ENCODE results near the gene GAPVD1. TPM values are rescaled to one million over a fixed set of nuclear protein-coding genes. Genes with fewer than 3 reads are reported as not detected.

Gene GAPVD1
- total RNA-seq, 4 donors from 2014 or later: 43.6 to 80.9 (median 65.6) TPM

GRCh38 chr9:125268394-125269013, 6.9 kb downstream of the GAPVD1 start:
- Histone ChIP-seq H3K9me3 (no peaks in the 10 kb centered on the region), H3K27ac (no peak overlapping the region), H3K4me3 (no peak overlapping the region), H3K4me1 (peaks cover 0 to 27% (median 0%) of the 10 kb centered on the region in 4 donors), H3K27me3 (no peaks in the 10 kb centered on the region), H3K36me3 (no peaks in the 10 kb centered on the region)
- TF ChIP-seq, protein P1, sequence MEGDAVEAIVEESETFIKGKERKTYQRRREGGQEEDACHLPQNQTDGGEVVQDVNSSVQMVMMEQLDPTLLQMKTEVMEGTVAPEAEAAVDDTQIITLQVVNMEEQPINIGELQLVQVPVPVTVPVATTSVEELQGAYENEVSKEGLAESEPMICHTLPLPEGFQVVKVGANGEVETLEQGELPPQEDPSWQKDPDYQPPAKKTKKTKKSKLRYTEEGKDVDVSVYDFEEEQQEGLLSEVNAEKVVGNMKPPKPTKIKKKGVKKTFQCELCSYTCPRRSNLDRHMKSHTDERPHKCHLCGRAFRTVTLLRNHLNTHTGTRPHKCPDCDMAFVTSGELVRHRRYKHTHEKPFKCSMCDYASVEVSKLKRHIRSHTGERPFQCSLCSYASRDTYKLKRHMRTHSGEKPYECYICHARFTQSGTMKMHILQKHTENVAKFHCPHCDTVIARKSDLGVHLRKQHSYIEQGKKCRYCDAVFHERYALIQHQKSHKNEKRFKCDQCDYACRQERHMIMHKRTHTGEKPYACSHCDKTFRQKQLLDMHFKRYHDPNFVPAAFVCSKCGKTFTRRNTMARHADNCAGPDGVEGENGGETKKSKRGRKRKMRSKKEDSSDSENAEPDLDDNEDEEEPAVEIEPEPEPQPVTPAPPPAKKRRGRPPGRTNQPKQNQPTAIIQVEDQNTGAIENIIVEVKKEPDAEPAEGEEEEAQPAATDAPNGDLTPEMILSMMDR (IDR thresholded peaks at IDR 0.05): no peak
- no peak for TF ChIP-seq POLR2A (IDR thresholded peaks at IDR 0.05)
- DNase-seq: no peak

GRCh38 chr9:125269014-125269397, 7.4 kb downstream of the GAPVD1 start:
- Histone ChIP-seq H3K4me1 (peaks cover 0 to 27% (median 0%) of the 10 kb centered on the region in 4 donors), H3K4me3 (no peak overlapping the region), H3K9me3 (no peaks in the 10 kb centered on the region), H3K27ac (no peak overlapping the region), H3K36me3 (no peaks in the 10 kb centered on the region), H3K27me3 (no peaks in the 10 kb centered on the region)
- no peak for TF ChIP-seq POLR2A (IDR thresholded peaks at IDR 0.05)
- TF ChIP-seq, protein P1 (IDR thresholded peaks at IDR 0.05): no peak
- no peak for DNase-seq

- no peak overlapping the region for H3K4me3 ChIP-seq
- peaks cover 0 to 20% (median 0%) of the 10 kb centered on the region in 4 donors for H3K4me1 ChIP-seq
- H3K36me3 ChIP-seq: no peaks in the 10 kb centered on the region
- H3K27me3 ChIP-seq: no peaks in the 10 kb centered on the region
- H3K27ac ChIP-seq: no peak overlapping the region
- no peak for DNase-seq
- no peaks in the 10 kb centered on the region for H3K9me3 ChIP-seq
- TF ChIP-seq, protein P1 (IDR thresholded peaks at IDR 0.05): no peak
- no peak for TF ChIP-seq POLR2A (IDR thresholded peaks at IDR 0.05)
Observed at GRCh38 chr9:125271081-125271480, 9.5 kb downstream of the GAPVD1 start.

- TF ChIP-seq POLR2A (IDR thresholded peaks at IDR 0.05): no peak
- TF ChIP-seq, protein P1 (IDR thresholded peaks at IDR 0.05): no peak
- H3K9me3 ChIP-seq: no peaks in the 10 kb centered on the region
- H3K36me3 ChIP-seq: no peaks in the 10 kb centered on the region
- no peaks in the 10 kb centered on the region for H3K27me3 ChIP-seq
- no peak overlapping the region for H3K4me3 ChIP-seq
- DNase-seq: no peak
- H3K4me1 ChIP-seq: peaks cover 0 to 20% (median 0%) of the 10 kb centered on the region in 4 donors
- peak overlapping the region in 1 of 4 donors; percentile 23 for H3K27ac ChIP-seq
Observed at GRCh38 chr9:125272697-125273096, 11.1 kb downstream of the GAPVD1 start.

DNA sequence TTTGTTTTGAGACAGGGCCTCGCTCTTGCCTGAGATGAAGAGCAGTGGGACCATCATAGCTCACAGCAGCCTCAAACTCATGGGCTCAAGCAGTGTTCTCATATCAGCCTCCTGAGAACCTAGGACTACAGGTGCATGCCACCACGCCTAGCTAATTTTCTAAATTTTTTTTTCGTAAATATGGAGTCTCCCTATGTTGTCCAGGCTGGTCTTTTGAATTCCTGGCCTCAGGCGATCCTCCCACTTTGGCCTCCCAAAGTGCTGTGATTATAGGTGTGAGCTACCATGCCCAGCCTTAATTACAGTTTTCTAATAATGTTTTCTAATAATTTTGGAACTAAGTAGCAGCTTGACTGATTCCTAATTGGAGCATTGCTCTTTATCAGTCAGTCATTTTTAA, 15.1 kb downstream of the GAPVD1 start:
- Histone ChIP-seq H3K27ac (no peak overlapping the region), H3K4me1 (peaks cover 0 to 15% (median 0%) of the 10 kb centered on the region in 4 donors), H3K36me3 (no peaks in the 10 kb centered on the region), H3K9me3 (no peaks in the 10 kb centered on the region), H3K4me3 (no peak overlapping the region), H3K27me3 (no peaks in the 10 kb centered on the region)
- no peak for TF ChIP-seq POLR2A (IDR thresholded peaks at IDR 0.05)
- TF ChIP-seq, protein P1 (IDR thresholded peaks at IDR 0.05): no peak
- no peak for DNase-seq
